ENCODE measurements around the gene SSH2.
A peak's percentile ranks its signal among the peaks of the same experiment; 100 is the strongest.
"Not testable (repeated sequence)": the region's sequence is repeated elsewhere in the genome, so short reads cannot be mapped to it uniquely, and the experiment has no call there.

Gene SSH2

DNA sequence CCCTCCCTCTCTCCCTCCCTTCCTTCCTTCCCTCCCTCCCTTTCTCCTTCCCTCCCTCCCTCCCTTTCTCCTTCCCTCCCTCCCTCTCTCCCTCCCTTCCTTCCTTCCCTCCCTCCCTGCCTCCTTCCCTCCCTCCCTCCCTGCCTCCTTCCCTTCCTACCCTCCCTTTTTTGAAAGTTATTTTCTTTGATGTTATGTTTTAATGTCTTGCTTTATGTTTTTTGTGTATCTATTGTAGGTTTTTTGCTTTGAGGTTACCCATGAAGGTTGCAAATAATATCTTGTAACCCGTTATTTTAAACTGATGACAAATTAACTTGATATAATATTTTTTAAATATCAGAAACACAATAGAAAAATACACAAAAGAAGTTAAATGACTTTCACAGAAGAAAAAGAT, 96.2 kb downstream of the SSH2 start:
- no peak for DNase-seq

DNA sequence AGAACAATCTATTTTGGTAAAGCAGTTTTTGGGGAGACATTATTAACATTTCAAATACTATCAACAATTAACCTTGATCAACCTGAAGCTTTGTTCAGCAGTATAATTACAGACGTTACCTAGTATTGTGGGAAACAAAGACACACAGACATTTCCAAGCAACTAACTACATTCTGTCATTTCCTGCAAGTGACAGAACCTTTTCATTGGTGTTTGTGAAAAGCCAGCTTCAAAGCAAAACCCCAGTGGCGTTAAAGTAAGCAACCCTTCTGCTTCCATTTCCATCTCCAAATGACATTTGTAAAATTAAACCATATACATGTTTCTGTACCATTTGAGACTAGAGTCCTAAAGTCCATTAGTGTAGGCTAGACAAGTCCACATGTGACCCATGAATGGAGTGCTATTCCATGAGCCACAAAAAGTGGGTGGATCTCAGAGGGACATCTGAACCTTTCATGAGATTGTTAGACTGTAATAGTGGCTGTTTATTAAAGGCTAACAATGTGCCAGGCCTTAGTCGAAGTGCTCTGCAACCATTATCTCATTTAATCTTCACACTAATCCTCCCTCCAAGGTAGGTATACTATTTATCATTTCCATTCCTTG, 101.2 kb downstream of the SSH2 start:
- no peak for DNase-seq

DNA sequence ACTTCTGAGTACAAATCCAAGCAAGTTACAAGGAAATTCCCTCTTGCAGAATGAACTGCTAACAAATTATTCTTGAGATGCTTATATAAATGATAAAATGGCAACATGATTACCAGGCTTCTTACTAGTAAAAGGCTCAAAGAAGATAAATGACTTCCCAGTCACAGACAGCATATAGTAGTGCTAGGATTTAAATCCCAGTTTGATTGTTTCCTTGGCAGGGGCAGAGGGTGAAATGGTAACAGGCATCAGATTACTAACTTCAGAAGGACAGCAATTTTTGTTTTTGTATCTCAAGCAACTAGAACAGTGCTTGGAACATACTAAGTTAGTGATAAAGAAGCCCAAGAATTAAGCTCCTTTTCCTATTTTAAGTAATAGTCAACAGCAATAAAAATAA, 102.8 kb downstream of the SSH2 start:
- no peak for DNase-seq

DNA sequence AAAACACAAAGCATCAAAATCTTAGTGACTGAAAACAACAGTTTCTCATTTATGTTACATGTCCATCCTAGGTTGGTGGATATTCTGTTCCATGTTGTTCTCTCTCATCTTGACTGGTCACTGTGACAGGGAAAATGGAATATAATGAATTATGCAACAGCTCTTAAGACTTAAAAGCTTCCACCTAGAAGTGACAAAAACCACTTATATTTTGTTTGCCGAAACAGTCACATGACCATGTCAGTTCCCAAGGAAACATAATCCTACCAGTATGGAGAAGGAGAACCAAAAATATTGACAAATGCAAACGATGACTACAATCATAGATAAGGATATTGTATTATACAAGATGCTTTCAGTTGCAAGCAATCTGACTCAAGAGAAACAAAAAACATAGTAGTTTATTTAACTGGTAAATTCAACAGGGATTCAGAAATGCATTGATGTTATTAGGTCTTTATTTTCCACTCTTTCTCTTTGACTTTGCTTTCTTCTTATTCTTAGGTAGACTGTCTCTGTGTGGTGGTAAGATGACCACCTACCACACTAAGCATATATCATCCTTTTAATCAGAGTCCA, 103.8 kb downstream of the SSH2 start:
- no peak for DNase-seq

DNA sequence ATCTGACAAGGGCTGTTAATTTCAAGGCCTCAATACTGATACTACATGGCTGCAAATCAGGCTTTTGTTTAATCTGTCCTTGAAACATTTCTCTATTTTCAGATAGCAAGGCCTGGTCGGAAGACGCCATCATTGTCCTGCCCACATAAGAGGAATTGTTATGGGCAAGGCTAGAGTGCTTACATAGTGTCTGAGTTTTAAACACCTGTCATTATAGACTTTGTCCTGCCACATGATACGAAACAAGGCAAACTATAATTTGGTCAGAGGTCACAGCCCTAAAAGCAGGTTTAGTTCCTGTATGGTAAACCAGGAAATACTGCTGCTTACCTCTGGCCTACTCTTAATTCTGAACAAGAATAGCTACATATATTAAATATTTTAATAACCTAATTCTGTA, 104.4 kb downstream of the SSH2 start:
- no peak for DNase-seq

DNA sequence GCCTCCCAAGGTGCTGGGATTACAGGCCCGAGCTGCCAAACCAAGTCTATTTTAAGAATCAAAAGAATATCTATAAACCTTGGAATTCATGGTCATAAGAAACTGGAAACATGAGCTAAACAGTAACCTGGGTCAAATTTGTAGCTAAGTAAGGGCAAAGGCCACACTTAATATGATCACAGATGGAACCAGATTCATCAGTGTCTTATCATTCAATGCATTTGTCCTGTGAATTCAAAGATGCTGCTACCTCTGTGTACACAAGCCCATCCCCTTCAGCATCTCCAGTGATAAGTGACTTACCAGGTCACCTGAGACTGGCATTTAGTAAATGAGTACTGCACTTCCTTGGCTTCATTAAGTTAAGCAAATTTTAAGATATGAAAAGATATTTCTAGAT, 108.1 kb downstream of the SSH2 start:
- DNase-seq: no peak

DNA sequence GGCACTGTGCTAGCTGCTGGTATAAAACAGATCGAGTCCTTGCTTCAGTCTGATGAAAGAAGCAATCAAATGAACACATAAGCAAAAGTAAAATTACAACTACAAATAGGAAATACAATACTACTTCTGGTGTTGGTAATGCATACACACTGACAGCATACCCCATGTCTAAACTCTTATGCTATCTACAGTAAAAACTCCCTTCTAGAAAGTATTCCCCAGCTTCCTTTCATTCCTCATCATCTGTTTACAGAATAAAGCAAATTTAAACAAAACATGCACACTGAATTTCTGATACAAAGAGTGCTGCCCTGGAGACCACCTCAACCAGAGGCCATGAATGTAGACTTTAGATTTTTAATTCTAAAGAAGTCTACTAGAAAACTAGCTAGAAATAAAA, 109.6 kb downstream of the SSH2 start:
- DNase-seq: no peak

DNA sequence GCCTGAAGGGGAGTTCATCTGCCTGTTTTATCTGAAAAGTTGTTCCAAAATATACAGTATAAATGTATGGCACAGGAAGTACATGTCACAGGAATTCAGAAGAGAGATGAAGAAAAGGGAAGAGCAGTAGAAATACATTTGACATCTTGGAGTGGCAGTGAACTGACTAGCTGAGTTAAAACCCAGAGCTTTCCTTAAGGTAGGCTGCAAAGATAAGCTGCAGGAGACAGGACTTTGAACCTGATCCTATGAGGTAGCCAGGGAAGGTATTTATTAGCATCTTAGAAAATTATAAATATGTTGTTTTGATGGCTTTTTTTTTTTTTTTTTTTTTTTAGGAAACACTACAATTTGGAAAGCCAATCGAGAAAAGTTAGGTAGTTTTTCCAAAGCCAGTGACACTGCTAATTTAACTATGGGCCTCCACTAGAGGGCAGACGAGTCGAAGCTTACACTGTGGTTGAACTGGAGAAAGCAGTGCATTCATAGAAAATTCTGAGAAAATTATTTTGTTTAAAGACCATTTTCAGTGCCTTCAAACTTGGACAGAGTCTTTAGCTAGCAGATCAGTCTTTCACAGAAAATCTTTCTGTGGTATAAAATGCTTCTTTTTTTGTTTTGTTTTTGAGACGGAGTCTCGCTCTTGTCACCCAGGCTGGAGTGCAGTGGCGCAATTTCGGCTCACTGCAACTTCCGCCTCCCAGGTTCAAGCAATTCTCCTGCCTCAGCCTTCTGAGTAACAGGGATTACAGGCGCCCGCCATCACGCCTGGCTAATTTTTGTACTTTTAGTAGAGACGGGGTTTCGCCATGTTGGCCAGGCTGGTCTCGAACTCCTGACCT, 122.3 kb downstream of the SSH2 start:
- peak; percentile 62 for DNase-seq

DNA sequence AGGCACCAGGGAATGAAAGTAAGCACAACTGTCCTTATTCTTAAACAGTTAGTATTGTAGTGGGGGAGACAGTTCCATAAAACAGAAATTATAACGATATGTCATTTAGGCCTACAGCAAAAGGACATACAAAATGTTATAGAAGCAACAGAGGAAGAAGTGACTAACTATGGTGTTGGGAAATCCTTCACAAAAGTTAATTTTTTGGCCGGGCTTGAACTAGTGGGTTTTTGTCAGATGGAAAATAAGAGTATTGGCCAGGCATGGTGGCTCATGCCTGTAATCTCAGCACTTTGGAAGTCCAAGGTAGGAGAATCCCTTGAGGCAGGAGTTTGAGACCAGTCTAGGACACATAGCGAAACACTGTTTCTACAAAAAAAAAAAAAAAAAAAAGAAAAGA, 127.8 kb downstream of the SSH2 start:
- DNase-seq: no peak

DNA sequence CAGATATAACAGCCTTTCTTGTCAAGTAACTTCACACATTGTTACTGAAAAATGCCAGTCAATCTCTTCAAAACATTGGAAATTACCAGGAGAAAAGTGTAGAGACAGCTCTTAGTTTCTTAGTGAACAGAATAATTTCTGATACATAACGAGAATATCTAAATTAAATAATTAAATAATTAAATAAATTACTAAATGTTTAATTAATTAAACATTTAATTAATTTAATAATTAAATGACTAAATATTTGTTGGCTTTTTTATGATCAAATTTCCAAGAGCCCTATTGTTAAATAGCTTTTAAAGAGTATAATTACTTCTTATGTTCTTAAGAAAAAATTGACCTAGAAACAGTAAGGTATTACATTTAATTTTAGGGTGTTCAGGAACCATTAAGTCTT, 129.6 kb downstream of the SSH2 start:
- no peak for DNase-seq

DNA sequence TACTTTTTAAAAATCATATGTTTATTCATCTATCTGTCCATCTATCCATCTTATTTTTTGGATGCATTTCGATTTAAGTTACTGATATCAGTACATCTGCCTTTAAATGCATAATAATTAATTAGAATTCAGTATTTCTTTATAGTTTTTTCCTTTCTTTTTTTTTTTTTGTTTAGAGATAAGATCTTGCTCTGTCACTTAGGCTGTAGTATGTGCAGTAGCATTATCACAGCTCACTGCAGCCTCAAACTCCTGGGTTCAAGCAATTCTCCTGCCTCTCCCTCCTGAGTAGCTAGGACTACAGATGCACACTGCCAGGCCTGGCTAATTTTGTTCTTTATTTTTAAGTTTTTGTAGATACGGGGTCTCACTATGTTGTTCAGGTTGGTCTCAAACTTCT, 133.4 kb downstream of the SSH2 start:
- DNase-seq: no peak

DNA sequence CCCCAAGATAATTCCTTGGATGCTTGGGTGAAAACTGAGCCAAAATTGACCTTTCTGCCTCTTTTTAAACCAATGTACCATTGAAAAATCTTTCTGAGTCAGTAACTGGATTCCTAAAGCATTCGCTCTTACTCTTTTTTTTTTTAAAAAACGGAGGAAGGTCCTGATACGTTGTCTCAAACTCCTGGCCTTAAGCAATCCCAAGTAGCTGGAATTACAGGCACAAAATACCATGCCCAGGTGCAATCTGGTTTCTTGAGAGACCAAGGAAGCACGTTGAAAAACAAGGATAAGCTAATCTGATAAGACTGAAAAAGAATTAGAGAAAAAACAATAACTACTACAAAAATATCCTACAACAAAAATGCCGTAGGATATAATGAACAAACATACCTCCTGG, 136.5 kb downstream of the SSH2 start:
- no peak for DNase-seq

DNA sequence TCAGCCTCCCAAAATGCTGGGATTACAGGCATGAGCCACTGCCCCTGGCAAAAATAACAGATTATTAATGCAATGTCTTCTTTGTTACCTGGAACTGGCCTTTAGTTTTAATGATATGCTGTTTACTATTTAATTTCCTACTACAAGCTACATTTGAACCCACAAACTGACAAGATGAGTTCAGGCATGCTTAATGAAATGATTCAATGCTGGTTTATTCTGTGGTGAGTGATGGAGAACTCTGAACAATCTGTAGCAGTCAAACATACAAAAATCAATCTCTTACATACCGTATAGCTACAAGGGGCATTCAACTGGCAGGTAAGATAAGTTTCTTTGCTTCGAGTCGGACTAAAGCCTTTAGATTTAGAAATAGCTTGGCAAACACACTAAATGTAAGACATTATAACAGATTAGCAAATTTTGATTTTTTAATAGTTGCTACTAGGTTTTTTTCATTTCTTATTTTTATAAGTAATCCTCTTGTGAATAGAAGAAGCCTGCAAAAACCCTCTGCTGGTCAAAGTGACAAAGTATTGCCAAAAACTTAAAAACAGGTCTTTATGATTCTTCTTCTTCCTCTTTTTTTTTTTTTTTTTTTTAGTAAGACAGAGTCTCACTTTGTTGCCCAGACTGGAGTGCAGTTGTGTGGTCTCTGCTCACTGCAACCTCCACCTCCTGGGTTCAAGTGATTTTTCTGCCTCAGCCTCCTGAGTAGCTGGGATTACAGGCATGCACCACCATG, 138.5 kb downstream of the SSH2 start:
- DNase-seq: no peak

DNA sequence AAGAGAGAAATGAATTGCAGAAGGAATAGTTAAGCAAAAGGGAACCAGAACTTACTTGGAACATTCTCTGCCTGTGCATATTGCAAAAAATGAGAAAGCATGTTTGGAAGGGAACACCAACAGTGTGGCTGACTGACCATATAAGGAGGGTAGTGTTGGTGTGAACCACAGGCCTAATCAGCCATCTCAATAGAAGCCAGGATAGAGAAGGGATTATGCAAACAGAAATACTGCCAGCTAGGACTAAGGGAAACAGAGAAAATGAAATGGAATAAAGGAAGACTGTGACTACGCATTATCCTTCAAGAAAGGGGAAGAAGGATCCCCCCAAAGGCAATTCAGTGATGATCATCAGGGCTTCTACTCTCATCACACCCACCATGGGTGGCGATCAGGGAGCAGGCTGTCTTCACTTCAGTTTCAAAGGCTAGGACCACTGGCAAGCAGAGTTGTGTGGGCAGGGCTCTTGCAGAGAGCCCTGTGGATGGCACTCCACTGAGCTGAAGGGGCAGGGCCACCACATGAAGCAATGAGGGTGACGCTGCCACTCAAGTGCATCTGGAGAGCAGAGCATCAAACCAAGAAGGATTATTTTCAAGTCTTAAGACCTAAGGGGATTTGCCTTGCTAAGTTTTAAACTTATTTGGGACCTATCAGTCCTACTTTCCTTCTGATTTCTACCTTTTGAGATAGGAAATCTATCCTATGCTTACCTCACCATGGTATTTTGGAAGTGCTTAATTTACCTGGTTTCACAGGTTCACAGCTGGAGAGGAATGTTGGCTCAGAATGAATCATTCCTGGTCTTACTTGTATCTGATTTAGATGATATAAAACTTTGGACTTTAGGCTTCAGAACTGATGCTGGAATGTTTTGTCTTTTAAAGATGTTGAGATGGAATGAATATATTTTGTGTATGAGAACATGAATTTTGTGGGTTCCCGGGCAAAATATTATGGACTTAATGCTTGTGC, 140.5 kb downstream of the SSH2 start:
- no peak for DNase-seq

DNA sequence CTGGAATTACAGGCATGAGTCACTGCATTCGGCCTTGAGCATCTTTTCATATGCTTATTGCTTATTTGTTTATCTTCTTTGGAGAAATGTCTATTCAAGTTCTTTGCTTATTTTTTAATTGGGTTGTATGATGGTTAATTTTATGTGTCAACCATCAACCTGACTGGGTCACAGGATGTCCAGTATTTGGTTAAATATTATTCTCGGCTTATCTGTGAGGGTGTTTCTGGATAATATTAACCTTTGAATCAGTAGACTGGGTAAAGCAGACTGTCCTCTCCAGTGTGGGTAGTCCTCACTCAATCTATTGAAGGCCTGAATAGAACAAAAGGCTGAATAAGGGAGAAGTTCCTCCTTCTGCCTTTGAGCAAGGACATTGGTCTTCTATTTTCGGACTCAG, 142.0 kb downstream of the SSH2 start:
- no peak for DNase-seq

DNA sequence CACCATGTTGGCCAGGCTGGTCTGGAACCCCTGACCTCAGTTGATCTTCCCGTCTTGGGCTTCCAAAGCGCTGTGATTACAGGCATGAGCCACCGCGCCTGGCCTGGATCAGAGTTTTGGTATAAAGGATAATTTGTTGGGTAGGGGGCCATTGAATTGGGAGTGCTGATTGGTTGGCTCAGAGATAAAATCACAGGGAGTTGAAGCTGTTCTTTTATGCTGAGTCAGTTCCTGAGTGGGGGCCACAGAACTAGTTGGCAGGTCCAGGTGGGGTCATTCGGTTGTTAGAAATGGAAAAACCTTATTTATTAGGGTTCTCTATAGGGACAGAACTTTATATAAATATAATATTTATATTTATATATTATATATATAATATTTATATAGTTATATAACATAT, 147.1 kb downstream of the SSH2 start:
- DNase-seq: no peak

DNA sequence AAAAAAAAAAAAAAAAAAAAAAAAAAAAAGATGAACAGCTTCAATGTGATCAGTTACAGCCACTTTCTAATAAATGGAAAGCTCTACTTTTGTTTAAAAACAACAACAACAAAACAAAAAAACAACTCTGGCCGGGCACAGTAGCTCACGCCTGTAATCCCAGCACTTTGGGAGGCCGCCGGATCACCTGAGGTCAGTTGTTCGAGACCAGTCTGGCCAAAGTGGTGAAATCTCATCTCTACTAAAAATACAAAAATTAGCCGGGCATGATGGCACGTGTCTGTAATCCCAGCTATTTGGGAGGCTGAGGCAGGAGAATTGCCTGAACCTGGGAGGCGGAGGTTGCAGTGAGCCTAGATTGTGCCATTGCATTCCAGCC, 150.2 kb downstream of the SSH2 start:
- DNase-seq: not testable (repeated sequence)

DNA sequence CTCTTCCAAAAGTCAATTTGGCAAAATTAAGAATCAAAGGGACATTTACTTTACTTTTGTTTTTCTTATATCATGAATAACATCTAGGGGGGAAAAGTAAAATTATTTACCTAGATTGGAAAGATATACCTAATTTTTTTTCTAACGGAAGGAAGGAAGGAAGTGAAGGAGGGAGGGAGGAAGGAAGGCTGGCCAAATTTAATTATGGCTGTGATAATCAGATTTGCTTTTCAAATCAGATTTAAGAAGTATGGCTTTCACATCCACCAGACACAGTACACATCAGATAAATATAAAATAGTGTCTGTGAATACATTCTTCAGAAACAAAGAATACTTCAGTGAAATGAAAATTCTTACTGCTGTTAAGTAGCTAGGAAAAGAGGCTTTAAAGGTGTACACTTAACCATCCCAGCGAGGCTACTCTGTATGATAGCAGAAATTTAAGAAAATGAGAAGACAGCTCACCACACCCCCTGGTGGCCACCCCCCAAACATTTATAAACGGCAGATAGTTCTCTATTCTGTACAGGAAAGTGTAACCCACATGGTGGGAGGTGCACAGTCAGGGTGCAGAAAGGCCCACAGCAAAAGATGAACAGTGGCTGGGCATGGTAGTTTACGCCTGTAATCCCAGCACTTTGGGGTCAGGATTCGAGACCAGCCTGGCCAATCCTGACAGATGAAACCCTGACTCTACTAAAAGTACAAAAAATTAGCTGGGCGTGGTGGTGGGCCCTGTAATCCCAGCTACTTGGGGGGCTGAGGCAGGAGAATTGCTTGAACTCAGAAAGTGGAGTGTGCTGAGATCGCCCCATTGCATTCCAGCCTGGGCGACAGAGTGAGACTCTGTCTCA, 150.8 kb downstream of the SSH2 start:
- DNase-seq: peak; percentile 80

DNA sequence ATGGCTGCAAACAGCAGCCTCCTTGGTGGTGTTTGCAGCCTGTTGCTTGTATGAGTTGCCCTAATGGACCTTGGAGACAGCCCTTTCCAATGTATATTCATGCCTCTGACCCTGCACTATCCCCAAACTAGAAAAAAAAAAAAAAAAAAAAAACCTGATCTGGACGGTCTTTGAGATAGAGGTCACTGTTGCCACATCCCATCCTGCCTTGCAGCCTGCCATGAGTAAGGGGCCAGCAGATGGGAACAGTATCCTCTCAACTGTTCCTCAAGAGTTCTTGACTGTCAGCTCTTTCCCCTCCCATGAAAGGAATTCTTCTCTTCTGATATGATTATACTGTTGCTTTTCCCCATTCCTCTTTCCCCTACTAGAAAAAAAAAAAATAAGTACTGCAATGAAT, 152.4 kb downstream of the SSH2 start:
- DNase-seq: no peak

DNA sequence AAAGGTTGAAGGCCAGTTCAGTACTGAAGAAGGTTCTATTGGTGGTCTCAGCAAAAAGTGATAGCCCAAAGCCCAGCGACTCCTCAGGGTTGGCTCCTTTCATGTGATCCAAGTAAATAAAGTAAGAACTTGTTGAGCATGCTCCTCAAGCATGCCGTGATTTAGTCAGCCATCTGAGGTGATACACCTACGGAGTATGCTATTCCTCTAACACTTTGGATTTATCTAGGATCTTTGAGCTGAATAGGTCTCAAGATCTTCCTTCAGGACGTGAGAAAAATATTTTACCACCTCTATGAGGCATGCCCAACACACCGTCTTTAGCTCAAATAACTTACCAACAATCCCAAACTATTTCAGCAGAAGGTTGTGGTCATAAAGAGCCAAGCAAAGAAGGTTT, 154.0 kb downstream of the SSH2 start:
- no peak for DNase-seq

DNA sequence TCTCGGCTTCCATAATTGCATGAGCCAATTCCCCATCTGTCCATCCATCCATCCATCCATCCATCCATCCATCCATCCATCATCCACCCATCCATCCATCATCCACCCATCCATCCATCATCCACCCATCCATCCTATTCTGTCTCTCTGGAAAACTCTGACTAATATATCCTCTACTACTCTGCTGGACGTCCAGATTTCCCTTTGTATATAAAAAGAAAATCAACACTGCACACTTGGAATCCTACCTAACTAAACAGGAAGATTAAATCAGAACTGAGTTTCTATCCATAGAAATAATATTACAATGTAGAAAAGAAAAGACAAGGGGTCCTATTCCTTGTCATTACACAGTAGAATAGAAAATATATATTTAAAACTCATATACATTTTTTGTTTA, 157.0 kb downstream of the SSH2 start:
- no peak for DNase-seq

DNA sequence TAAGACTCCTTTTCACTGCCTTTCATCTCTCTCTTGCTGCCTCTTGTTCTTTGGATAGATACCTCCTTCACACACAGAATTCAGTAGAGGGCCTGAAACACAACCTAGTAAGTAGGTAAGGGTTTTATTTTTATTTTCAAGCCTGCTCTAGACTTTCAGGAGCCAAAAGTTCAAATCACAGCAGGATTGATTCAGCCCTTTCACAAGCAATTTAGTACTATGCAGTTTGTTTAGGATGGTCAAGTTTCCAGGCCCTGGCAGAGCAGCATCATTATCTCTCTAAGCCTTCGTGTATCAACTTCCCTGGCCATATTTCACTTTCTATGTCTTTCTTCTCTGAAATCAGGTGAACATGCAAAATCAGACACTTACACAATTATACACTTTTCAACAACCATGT, 158.5 kb downstream of the SSH2 start:
- DNase-seq: no peak
